Measurements from ENCODE around the gene RRAS.

- no peak for TF ChIP-seq CTCF (IDR thresholded peaks at IDR 0.05; ENCODE audit: low read length)
- no peak for TF ChIP-seq EZH2 (optimal IDR thresholded peaks at IDR 0.05; ENCODE audit: low read depth, low read length)
These were observed 34.3 kb downstream of the RRAS start for GRCh38 chr19:49605605-49606004.
